Right lobe of liver (tissue), 4 donors: ENCODE measurements around the gene PSKH1.

Source experiments
- CTCF ChIP-seq, 4 donors: fragments of 200-600 bp in 3 of 4; fragments of 450-650 bp in 1 of 4; IDR thresholded peaks; one replicate each; pipeline versions ENCODE4 v1.5.1 to v1.8.0; 2016 to 2022; ENCODE audit warnings: antibody characterized with exemption in 4 of 4, mild to moderate bottlenecking in 2 of 4
- POLR2A ChIP-seq: fragments of 450-650 bp; IDR thresholded peaks from one replicate; pipeline ENCODE4 v1.6.1; 2017; ENCODE audit warnings: antibody characterized with exemption, mild to moderate bottlenecking
- donor health status: DM: no; HTN: no; CAD: no.
- donor health status: DM: no; HTN: no; CAD: no.
- donor health status: DM: no; HTN: yes; CAD: no.

DNA sequence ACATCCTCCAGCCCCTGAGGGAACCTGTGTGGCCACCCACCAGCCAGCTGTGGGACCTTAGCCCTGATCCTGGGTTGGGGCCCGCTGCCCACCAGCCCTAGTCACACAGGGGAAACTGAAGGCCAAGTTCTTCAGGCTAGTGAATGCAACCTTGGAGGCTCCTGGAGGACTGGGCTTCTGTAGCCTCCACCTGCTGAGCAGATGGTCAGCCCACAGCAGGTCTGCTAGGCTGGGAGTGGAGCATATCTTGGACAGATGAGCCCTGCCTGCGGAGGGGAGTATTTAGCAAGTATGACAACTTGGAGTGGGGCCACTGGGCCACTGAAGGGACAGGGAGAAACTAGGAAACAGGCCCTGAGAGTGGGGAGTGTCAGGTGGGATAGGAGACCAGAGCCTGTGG lies 83.2 kb downstream of the PSKH1 start:
- TF ChIP-seq CTCF (IDR thresholded peaks at IDR 0.05) (no peak), POLR2A (no peak)
